ENCODE measurements around the gene LRRFIP1. TPM values are rescaled to one million over a fixed set of nuclear protein-coding genes. Genes with fewer than 3 reads are reported as not detected.

LRRFIP1 gene
- total RNA-seq, 1 donor from 2014 or later: 201 TPM

DNA sequence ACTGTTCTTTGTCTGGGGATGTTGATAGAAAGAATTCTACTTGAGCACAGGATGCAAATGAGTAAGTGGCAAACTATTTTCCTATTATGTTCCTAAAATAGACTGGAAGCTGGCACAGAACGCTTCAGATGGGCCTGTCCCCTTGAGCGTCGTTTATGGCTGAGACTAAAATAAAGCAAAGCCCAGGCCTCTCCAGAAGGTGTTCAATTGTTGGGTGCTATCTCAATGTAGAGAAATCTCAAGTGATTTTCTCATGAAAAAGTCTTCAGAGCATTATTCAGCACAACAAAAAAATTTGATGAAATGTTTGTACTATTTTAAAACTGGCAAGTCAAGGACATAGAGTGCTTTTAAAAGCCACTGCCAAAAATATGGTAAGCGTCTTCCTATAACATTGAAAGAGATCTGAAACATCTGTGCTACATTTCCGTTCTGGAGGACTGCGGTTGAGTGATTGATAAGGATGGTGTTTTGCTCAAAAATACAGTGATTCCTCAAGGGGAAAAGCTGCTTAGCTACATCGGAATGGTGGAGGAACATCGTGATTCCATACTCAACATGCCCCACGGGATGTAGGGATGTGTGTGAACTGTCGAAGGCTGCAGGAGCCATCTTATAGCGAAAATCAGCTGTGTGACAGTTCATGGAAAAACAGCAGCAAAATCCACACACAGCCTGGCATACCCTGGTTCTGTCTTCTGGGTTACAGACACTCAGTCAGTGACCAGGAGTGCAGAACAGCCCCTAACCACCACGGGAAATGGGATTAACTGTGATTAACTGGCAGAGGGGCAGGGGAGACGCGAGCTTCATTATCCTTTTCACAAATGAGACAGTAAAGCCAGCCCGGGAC is 10.4 kb upstream of the LRRFIP1 start:
- intact Hi-C loops (cut with micrococcal nuclease): no loop called here

DNA sequence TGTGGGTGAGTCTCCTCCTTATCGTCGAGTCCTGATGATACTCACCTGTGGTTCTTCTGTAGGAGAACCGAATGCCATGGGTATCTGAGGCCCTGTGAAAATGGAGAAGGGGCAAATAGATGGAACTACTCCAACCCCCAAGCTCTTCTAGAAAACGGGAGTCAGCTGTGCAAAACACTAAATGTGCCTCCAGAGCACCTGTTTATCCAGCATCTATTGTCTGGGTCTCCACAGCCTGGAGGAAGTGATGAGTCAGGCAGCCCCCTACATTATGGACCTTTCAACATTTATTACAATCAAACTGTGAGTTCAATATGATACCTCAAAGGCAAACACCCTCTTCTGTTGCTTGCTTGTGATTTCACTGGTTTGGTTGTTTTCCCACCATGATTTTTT is 9.8 kb upstream of the LRRFIP1 start:
- intact Hi-C loops (cut with micrococcal nuclease): no loop called here

DNA sequence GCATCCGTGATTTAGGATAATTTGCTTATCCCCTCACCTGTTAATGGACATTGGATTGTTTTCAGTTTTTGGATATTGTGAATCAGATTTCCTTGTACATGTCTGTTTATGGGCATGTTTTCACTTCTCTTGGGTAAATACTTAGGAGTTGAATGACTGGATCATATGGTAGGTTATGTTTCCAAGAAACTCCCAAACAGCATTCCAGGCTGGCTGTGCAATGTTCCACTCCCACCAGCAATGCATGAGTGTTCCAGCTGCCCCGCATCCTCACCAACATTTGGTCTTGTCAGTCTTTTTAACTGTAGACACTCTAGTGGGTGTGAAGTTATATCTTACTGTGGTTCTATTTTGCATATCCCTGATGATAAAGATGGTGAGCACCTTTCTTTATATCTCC is 8.9 kb upstream of the LRRFIP1 start:
- intact Hi-C loops (cut with micrococcal nuclease): no loop called here

DNA sequence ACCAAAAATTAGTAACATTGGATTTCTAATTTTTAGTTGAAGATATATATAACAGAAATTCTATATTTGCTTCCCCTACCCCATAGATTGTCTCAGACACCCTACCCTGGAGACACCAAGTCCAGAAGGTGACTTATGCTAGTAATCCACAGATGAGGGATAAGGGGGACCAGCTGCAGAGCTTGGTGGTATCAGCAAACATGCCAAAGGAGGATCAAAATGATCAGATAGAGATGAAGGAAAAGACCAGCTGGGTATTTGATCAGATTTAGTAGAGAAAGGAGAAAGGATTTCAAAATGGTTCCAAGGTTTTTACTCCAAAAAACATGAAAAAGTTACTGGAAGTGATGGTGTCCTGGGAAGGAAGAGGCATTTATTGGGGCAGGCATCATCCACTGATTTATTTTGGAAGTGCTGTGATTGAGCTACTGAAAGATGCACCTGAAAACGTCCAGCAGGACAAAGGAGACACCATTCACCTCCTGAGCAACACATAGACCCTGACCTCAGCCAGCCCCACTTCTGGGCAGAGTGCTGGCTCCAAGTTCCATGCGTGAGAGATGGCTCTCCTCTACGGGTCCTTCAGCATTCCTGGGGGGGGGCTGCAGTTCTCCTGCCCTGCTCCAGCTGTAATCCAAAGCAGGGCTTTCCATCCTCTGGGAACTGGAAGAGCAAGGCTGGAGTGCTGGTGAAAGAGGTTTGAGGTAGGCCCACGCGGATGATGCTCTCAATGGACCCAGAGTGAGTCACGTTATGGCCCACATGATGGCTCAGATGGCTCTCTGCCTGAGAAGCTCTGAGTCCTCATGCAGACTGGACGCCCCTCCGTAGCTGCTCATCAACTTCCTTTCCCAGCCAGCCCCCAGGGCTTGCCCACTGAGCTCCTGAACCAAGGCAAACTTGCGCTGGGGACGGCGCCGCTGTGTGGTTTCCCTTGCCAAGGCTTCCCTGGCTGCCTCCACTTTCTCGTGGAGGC is 3.7 kb upstream of the LRRFIP1 start:
- intact Hi-C loops (cut with micrococcal nuclease): no loop called here

DNA sequence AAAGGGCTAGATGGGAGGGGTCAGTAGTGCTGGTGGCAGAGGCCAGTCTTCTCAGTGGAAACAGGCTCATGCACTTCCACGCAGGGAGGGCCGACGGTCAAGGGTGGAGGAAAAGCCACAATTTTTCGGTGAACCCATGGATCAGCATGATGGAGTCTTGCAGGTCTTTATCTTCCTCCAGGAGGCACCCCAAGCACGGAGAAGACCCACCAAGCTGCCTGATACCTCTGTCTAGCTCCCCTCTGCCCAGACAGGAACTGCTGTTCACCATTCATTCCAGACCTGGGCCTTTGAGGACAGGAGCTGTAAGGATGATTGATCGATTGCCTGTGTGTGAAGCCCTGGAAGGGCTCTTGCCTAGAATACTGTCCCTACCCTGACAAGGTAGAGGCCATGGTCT is 2.8 kb upstream of the LRRFIP1 start:
- intact Hi-C loops (cut with micrococcal nuclease): no loop called here

DNA sequence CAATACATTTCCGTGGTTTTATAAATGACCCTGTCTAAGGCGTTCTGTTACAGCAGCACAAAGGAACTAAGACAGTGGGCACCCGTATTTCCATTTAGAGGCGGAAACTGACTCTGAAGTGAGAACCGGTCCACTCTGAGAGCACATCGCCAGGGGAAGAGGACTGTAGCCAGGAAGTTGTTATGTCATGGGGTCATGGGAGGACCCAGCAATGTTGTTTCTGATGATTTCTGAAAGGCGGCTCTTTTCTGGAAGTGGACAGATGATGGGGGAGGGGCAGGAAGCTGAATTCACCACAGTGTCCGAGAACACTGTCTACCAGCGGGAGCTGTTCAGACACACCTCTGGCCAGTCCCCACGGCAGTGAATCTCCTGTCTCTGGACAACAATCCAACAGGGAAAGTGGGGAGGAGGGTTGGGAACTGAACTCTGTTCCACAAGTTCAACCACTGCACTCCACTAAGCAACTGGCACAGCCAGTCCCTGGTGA is 2.1 kb upstream of the LRRFIP1 start:
- intact Hi-C loops (cut with micrococcal nuclease): no loop called here

DNA sequence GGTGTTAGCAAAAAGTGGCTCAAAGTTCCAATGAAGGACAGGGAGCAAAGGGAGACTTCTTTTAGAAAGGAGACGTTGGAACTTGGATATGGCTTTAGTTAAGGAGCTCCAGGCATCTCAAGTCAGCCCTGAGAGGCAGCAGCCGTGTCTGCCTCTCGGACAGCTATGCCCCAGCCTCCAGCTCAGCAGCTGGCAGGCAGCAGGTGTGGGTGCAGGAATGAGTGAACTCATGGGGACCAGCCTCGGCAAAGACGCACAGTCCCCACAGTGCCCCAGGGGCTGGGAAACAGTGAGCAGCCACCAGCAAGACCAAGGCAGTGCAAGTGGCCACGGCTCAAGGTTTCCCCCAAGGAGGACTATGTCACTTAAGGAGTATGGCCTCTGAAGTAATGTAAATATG is 1.6 kb upstream of the LRRFIP1 start:
- intact Hi-C loops (cut with micrococcal nuclease): no loop called here

DNA sequence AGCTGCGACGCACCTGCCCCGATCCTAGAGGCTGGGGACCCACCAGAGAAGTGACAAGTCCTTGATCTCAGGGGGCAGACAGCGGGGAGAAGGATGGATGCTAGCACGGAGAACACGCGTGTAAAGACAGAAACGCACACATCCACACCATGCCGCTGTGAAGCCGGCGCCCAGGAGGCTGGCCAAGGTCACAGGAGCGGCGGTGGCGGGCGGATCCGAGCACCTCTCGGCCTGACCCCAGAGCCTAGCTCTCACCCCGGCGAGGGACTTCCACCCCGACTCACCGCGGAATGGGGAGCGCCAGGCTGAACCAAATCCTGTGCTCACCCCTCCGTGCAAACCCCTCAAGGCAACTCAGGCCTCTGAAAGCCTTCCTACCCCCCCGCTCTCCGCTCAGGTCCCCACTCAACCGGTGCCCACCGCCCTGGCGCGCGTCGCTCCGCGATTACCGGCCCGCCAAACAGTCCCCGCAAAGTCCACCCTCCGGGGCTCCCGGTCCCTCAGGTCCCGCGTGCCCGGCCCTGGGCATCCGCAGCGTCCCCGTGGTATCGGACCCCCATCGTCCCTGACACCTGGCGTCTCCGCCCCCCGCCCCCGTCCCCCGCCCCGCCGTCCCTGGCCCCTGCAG is 460 bp upstream of the LRRFIP1 start:
- intact Hi-C loops (cut with micrococcal nuclease): no loop called here

DNA sequence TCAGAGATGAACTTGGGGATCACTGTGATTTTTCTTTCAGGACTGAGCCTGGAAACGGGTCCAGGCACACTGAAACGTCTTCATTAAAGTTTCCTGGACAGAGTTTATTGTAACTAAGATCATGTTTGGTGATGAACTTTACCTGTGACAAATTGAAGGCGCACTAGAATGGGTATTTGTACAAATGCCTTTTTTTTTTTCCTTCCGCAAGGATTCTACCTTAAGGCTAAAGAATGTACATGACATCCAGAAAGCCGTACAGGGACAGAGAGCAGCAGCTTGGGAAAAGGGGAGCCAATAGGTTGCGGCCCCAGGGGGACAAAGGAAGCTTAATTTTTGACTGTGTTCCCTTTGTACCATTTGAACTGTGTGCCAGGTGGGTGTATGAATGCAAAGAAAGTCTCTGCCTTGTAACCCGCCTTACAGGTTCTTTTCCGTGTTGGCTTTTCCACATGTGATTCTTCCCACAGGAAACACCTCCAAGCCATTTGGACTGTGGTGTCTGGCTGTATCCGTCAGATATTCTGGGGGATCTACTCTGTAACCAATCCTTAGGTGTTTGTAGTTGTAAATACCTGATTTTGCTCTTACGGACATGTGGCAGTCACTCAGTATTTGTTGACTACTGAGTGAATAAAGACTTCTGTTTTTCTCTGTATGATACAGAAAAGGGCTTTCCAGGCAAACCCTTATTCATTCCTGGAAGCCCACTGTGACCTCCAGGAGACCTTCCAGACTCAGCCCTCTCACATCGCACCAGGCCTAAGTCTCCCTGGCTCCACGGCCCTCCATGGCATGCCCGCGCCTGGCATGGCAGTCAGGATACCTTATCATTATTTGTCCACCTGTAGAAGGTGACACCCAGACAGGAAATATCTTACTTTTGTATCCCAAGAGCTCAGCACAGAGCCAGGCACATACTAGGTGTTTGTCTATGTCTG is 1.1 kb downstream of the LRRFIP1 start:
- intact Hi-C loops (cut with micrococcal nuclease): no loop called here

DNA sequence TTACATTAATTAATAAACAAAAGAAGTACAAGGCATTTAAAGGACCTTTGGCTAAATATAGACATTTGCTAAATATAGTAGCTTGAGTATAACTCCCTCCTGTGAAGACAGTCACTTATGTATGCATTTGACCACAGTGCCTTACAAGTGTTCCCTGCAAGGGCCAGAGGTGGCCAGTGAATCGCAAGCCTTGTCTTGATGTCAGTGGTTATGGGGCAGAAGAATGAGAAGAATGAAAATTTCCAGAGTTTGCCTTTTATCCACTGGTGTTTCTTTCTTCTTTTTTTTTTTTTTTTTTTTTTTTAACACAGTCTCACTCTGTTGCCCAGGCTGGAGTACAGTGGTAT is 1.8 kb downstream of the LRRFIP1 start:
- intact Hi-C loops (cut with micrococcal nuclease): no loop called here

DNA sequence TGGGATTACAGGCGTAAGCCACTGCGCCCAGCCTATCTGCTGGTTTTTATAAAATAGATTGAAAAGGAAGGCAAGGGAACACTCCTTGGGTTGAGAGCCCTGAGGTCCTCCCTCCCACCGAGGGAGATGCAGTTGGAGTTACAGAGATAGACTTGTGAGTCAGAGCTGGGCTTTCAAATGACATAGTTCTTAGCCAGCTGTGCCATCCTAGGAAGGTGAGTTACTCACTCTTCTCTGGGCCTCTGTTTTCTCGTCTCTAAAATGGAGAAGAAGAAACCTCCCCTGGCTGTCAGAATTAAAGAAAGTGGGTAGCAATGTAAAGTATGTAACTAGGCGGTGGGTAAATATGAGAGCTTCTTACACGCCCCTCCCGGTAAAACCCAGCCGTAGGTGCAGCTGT is 2.4 kb downstream of the LRRFIP1 start:
- intact Hi-C loops (cut with micrococcal nuclease): no loop called here

DNA sequence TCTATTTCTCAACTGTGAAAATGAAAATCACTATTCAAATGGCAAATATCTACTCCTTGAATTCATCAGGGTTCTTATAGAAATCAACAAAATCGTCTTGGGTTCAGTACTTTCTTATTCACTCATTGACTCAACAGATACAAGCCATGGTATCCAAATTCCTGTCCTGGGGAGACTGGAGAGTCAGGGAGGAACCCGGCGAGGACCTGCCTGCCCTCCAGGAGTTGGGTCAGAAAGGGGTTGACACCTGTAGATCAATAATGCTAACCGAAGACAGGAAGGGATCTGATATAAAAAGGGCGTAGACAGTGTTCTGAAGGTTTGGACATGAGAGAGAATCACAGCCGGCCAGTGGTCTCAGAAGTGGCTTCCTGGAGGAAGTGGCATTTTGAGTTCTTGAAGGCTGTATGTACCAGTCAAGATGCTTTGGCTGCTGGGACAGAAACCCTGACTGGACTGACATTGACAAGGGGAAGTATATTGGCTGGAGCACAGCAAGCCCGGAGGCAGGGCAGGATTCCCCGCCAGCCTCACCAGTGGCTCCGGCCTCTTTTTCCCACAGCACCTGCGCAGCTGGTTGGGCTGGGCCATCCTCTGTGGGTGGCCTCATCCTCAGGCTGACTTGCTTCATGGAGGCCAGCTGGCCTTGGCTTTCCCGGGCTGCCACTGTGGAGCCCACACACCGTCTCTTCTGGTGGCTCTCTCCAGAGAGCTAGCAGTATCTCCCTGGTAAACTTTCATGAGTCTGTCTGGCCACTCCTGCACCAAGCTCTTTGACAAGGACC is 3.0 kb downstream of the LRRFIP1 start:
- intact Hi-C loops (cut with micrococcal nuclease): no loop called here

DNA sequence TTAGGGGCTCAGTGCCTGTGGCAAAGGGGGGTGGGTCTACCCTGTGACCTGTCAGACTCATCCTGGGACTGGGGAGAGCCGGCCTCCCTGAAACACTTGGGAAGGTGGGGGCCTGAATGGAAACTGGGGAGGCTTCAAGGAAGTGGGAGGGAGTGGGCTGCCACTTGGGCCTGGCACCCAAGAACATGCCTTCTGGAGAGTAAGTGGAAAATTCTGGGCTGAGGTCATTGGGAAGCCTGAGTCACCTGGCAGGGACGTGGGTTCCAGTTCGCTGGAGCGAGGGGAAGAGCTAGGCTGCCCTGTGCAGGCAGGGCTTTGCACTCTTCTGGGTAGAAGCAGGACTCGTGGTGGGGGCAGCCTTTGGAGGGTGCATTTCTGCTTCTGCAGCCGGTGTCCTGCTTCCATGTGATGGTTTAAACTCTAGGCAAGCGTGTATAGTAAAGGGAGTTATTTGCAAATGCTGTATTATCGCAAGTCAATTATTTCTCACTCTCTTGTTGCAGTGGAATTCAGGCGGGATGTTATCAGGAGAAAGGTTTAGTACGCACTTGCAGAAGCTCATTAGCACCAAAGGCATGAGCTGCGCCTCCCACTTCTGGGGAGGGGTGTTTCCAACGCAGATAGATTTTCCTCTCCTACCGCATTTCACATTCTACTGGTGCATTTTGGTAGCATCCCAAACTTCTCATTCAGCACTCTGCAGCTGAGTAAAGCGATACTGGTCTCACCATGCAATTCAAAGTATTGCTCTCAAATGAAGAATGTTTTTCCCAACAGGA is 3.8 kb downstream of the LRRFIP1 start:
- intact Hi-C loops (cut with micrococcal nuclease): no loop called here

DNA sequence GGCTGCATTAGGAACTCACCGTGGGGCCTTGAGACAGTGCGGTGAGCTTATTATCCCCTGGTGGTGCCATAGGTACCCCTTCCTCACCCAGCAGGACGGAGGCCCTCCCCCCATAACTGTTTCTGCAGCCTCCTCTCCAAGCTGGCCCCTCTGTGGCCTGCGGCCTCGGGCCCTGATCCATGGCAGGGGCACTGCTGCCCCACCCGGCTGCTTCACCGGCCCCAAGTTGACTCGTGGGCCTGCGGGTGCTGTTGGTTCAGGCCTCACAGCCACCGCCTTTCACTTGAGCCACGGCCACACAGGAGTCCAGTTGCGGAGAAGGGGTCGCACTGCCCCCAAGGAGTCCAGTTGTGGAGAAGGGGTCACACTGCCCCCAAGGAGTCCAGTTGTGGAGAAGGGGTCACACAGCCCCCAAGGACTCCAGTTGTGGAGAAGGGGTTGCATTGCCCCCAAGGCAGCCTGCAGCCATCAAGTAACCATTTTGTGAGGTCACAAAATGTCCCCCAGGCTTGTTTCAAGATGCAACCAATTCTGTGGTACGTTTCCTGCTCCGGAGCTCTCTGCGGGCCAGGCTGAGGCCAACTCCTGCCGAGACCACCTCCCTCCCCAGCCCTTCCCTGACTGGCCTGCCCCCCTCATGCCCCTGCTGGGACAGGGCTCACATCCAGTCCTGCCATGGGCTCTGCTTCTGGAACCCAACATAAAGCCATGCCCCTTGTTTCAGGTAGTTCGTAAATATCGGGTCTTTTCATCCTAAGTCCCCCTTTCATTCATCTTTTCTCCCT is 4.6 kb downstream of the LRRFIP1 start:
- intact Hi-C loops (cut with micrococcal nuclease): no loop called here

DNA sequence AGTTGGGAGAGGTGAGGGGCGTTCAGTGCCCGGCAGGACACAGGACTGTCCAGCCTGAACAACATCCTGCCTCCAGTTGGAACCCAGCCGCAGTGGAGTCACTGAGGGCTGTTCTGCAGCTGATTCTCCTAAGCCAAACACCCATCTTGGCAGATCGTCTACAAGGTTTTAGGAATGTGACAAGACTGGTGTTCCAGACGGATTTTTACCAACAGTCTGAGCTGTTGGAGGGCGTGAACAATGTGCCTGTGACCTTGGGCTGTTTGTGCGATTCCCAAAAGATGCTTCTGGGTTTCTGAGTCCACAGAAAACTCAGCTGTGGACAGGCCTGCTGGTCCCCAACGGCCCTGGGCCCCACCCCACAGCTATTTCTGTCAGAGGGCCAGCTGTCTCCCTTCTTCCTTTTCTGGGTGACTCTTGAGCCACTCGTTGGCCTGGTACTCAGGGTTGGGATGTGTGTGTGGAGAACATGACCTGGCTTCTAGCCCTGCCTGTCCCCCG is 5.7 kb downstream of the LRRFIP1 start:
- intact Hi-C loops (cut with micrococcal nuclease): no loop called here

DNA sequence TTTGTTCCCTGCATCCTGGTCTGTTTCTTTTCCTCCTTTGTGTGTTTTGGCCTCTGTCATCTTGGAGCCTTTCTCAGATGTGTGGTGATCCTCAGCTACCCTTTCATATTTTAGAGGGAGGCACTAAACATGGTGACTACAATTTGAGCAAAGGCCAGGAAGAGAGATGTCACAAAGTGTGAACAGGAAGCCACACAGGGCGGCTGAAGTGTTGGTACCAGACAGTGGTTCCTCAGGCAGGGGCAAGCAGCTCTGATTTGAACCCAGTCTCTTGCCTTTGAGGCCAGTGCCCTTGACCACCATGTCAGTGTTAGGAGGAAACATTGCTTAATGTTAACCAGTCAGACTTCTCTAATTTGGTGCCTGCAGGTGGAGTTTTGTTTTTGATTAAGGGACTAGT is 9.2 kb downstream of the LRRFIP1 start:
- intact Hi-C loops (cut with micrococcal nuclease): no loop called here

DNA sequence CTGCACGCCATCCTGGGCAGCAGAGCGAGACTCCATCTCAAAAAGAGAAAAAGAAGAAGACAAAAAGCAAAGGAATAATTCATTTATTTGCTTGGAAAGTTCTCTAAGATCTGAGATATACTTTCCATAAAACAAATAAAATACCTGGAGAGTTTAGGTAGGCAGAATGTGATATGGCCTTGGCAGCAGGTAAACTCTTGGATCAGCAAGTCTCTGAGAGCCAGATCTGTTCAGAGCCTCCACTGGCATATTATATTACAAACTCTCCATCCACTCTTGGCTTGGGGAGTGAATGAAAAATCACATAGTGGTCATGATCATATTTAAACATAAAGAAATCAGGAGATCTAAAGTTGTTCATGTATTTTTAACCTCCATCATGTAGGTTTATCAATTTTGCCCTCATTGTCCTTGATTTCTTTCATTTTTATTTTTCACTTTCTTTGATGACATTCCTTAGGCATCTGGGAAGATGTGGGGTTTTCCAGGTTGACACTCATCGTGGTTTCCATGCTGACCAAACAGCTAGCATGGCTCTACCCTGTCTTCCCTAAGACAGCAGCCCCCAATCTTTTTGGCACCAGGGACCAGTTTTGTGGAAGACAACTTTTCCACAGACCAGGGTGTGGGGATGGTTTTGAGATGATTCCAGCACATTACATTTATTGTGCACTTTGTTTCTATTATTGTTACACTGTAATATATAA is 10.2 kb downstream of the LRRFIP1 start:
- intact Hi-C loops (cut with micrococcal nuclease): no loop called here
